Activated T-cell treated with anti-CD3 and anti-CD28 coated beads, Interleukin-2, amount 50 U/mL, for 1 hour (primary cell): ENCODE data around the gene NT5C.

Experiments
- DNase-seq: peaks from one replicate; pipeline ENCODE4 v3.0.0-alpha.2; 2020

Gene NT5C

DNA sequence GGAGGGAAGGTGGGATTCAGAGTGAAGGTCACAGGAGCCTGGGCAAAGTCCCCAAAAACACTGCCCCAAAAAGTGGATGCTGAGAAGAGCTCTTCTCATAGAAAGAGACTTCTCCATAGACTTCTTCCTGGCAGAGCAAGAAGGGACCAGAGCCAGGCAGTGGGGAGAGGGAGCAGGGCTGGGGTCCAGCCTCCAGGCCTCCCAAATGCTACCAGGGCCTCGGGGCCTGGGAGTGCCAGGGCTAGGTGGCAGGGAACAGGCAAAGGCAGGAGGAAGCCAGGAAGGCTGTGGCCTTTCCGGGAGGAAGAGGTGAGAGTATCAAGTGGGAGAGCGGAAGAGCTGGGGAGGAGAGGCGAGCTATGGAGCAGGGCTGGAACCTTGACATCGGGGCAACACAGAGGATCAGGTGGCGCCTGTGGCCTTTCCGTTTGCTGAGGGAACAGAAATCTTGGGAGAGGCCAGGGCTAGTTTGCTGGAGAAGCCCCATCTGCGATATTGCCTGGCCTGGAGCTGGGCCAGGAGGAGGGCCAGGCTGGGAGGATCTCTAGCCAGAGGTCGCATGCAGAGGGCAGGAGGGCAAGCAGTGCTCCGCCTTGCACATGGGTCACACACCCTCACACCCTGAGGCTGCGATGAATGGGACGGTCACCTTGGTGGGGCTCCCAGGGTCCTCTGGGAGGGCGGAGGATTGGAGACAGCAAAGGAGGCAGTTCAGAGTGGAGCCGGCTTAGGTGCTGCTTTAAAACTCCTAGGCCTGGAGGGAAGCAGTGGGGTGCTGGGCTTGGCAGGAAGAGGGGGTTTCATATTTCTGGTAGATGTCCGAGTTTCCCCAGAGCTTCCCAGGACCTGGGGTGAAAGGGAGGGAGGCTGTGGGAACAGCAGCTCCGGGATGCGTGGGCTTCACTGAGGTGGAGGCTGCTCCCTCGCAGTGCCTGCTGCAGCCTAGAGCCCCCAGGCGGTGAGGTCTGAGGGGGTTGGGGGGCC lies 40.4 kb downstream of the NT5C start:
- DNase-seq = no peak

DNA sequence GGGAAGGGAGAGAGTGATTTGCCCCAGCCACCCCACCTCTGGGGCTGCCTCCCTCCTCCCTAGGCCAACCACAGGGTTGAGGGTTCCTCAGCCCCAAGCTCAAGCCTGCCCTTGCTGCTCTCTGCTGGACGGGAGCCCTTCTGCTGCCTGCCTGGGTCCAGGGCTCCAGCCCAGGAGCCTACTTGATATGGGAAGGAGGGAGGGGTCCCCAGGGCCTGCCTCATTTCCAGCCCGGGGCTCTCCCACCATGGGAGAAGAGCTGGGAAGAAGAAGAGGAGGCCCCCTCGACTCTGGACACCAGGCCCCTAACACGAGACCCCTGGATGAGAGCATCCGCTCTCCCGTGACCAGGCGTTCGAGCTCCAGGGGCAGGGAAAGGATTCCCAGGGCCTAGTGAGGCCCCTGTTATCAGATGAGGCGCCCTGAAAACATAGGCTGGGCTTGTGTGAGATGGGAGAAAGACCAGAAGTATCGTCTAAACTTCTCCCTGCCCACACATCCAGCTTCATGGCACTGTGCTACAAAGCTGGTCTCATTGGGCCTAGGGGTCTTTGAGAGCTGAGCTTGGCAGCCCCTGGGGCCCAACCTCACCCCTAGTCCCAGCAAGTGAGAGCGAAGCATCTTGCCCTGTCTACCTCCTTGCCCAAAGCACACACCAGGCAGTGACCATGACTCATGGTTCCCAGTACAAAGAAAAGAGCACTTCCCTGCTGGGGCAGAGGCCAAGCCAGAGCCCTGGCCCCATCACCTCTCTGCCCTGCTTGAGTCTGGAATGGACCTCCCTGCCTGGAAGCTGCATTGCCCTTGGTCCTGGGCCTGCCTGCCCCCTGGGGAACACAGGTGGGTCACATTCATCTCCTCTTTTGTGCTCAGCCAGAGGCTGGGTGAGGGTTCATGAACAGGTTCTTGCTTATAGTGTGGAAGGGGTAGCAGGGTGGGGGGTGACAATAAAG lies 42.8 kb downstream of the NT5C start:
- peak; percentile 29 for DNase-seq

DNA sequence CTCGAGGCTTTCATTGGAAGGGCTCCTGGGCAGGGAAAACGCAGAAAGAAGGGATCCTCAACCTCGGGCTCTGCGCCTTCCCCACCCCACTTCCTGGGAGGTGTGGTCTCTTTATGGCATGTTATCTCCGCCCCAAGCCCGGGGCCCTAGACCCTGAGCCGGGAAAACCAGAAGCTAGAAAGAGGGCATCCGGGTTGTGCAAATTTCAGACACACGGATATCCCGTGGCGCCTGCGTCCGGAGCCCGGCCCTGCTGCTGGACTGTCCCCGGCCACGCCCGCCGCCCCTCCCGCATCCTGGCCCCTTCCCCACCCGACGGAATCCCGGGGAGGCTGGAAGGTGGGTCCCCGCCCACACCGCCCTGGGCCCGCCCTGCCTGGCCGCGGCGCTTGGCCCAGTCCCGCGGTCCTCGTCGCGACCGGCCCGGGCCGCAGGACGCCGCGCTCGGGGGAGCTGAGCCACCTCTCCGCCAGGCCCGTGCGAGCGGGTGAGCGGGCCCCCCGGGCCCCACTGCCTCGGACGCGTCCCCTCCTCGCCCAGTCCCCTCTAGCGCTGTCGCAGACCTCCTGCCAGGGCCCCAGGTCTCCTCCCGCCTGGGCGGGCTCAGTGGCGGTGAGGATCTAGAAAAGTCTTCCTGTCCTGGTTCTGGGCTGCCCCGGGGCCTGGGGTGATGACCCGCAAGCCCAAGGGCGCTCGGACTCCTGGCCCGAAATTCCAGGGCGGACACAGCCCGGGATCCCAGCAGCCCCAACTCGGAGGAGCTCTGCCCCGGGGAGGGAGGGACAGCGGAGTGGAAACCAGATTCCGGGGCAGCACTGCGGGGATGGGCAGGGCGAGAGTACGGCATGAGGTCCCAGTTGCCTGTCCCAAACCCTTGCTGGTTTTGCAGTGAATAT lies 43.7 kb downstream of the NT5C start, which contains the start of gene SLC16A5:
TSS of gene SLC16A5 (plus strand) at position 397 of the 896 bp plus-strand sequence. CDS start 5,683 bp downstream, outside the sequence.
- peak; percentile 56 for DNase-seq

DNA sequence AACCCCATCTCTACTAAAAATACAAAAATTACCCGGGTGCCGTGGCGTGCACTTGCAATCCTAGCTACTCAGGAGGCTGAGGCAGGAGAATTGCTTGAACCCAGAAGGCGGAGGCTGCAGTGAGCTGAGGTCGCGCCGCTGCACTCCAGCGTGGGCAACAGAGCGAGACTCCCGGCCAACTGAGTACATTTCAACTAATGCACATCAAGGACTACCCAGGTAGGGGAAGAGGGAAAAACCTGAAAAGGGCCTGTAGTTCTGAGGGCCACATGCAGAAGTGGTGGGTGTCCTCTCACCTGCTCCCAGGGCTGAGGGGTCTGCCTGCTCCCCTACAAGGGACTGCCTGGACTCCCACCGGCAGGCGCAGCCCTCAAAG lies 44.4 kb downstream of the NT5C start:
- no peak for DNase-seq

DNA sequence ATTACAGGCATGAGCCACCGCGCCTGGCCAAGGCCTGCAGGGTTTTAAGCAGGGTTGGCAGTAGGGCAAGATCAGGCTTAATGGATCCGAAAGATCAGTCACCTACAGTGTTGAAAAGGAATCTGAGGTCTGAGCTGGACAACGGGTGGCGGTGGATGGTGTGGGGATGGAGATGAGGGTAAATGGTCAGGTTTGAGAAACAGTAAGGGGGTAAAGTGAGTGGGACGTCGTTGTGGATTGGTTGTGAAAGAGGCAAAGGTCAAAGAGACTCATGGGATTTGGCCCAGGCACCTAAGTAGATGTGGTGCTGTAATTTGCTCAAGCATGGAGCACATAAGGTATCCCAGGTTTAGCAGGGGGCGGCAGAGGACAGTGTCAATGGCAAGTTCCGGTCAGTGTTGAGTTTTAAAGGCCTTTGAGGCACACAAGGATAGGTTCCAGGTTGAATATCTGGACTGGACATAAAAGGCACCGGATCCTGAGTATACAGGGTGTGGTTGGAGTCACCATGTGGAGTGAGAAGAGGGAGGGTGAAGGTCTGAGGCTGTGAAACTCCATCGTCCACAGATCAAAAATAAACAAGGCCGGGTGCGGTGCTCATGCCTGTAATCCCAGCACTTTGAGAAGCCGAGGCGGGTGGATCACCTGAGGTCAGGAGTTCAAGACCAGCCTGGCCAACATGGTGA lies 44.9 kb downstream of the NT5C start:
- no peak for DNase-seq

DNA sequence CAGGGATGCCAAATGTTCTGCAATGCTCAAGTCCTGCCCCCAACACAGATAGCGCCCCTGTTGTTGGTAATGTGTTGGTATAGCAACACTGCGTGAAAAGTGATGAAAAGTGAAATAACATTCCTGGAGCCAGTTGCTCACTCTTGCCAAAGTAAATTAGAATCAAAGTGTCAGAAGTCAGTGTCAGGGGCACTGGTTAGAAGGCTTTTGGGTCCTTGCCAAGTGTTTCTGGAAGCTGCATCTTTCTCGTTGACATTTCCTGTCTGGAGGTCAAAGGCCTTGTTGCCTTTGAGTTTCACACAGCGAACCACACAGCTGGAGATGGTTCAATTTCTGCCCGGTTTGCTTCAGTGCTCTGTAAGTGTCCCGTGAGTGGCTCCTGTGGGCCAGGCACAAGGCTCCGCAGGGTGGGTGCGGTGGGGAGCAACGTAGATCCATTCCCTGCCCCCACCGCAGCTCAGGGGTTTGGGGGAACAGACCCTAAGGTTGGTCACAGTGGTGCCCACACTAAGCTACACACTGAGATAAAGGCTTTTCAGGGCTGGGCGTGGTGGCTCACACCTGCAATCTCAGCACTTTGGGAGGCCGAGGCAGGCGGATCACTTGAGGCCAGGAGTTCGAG lies 47.4 kb downstream of the NT5C start:
- DNase-seq = no peak

DNA sequence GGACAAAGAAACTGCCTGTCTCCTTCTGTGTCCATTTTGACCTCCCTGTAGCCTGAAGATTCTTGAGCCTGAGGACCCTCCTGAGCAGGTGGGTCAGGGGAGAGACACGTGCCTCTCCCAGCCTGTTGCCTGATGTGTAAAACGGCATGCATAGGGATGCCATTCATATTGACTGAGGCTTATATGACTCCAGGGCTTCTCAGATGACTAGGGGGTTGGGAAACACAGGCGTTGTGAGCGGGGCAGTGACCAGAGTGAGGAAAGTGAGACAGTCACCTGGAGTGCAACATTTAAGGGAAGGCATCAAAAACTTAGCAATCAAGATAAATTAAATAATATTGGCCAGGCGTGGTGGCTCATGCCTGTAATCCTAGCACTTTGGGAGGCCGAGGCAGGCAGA lies 48.9 kb downstream of the NT5C start:
- DNase-seq = no peak

DNA sequence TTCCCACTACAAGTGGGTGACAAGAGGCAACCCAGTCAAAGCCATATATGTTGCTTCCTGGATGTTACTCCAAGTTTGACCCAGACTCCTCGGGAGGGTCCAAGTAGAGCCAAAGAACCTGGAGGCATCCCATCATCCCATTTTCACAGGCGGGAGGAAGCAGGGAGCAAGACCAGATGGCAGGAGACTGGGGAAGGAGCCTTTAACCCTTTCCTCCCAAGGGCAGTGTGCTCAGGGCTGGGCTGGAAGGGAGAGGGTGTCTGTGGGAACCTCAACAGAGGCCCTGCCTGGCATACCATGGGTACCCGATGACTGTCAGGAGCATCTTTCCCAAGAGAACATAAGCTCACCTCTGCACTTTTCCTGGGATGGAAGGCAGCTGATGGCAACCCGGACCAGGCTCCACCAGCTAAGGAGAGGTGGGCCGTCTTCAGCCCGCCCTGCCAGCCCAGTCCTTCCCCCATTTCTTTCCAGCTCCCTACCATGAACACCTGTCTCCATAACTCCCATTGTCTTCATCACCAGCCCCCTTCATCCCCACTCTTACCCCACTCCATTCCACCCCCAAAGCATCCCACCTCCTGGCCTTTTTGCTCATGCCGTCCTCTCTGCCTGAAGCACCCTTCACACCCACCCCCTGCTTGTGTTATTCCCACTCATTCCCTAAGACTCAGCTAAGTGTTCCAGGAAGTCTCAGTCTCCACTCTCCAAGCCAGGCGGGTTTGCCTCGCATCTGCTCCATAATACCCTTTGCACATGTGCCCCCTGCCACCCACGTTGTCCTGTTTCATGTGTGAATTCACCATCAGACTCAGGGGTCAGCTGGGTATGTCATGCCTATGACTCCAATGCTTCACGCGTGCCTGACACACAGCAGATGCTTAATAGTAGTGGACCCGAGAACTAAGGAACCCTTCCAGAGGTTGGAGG lies 49.7 kb downstream of the NT5C start:
- no peak for DNase-seq
